SK-N-SH (cell line): Measurements from ENCODE around the gene DTX2.
"Not testable (repeated sequence)": the region's sequence is repeated elsewhere in the genome, so short reads cannot be mapped to it uniquely, and the experiment has no call there.

Experiments used
- EZH2phosphoT487 ChIP-seq: fragments of 200-600 bp; sonication (generic); IDR thresholded peaks from 2 replicates; pipeline ENCODE4 v1.6.1; 2017; ENCODE audit warnings: low read depth, mixed run types, mild to moderate bottlenecking, antibody characterized with exemption, moderate library complexity, borderline replicate concordance
- MXI1 ChIP-seq: IDR thresholded peaks from 2 replicates; pipeline ENCODE4 v1.6.1; 2012; ENCODE audit warnings: mild to moderate bottlenecking, low read depth, low read length, improper control_type of control experiment
- POLR2AphosphoS5 ChIP-seq: IDR thresholded peaks from 2 replicates; pipeline ENCODE4 v1.6.1; 2012; ENCODE audit warnings: low read depth, low read length
- RAD21 ChIP-seq: IDR thresholded peaks from 2 replicates; pipeline ENCODE4 v1.6.1; 2012; ENCODE audit warnings: mild to moderate bottlenecking, low read length
- SMC3 ChIP-seq: IDR thresholded peaks from 2 replicates; pipeline ENCODE4 v1.6.1; 2012; ENCODE audit warnings: low read depth, low read length, improper control_type of control experiment
- TCF12 ChIP-seq: IDR thresholded peaks from 2 replicates; pipeline ENCODE4 v1.4.0; 2012
- TF ChIP-seq, protein P1 (sequence below): fragments of 200-600 bp; sonication (generic); IDR thresholded peaks from 2 replicates; pipeline ENCODE4 v1.6.1; 2017; ENCODE audit warnings: antibody characterized with exemption, mild to moderate bottlenecking, moderate library complexity
- TF ChIP-seq, protein P2 (sequence below): IDR thresholded peaks from 2 replicates; pipeline ENCODE4 v1.4.0; 2012; ENCODE audit warnings: low read depth, borderline replicate concordance

DNA sequence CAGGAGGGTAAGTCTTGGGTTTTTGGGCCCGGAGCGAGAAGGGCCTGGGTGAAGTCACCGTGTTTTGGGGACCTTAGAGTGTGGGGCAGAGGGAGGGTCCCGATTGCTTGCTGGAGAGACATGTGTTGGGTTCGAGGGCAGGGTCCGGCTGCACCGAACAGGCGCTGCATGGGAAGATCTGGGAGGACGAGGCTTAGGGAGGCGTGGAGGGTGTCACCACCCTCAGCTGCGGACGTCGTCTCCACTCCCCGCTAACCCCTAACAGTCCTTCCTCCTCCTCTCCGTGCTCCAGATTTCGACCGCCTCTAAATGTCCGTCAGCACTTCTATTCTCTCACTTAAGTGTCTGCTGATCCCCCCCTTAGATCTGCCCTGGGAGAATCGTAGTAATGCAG, 88.3 kb downstream of the DTX2 start:
- TF ChIP-seq, protein P1, sequence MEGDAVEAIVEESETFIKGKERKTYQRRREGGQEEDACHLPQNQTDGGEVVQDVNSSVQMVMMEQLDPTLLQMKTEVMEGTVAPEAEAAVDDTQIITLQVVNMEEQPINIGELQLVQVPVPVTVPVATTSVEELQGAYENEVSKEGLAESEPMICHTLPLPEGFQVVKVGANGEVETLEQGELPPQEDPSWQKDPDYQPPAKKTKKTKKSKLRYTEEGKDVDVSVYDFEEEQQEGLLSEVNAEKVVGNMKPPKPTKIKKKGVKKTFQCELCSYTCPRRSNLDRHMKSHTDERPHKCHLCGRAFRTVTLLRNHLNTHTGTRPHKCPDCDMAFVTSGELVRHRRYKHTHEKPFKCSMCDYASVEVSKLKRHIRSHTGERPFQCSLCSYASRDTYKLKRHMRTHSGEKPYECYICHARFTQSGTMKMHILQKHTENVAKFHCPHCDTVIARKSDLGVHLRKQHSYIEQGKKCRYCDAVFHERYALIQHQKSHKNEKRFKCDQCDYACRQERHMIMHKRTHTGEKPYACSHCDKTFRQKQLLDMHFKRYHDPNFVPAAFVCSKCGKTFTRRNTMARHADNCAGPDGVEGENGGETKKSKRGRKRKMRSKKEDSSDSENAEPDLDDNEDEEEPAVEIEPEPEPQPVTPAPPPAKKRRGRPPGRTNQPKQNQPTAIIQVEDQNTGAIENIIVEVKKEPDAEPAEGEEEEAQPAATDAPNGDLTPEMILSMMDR = not testable (repeated sequence)
- TF ChIP-seq POLR2AphosphoS5, TCF12, RAD21, MXI1, SMC3, EZH2phosphoT487: not testable (repeated sequence)
- TF ChIP-seq, protein P2, sequence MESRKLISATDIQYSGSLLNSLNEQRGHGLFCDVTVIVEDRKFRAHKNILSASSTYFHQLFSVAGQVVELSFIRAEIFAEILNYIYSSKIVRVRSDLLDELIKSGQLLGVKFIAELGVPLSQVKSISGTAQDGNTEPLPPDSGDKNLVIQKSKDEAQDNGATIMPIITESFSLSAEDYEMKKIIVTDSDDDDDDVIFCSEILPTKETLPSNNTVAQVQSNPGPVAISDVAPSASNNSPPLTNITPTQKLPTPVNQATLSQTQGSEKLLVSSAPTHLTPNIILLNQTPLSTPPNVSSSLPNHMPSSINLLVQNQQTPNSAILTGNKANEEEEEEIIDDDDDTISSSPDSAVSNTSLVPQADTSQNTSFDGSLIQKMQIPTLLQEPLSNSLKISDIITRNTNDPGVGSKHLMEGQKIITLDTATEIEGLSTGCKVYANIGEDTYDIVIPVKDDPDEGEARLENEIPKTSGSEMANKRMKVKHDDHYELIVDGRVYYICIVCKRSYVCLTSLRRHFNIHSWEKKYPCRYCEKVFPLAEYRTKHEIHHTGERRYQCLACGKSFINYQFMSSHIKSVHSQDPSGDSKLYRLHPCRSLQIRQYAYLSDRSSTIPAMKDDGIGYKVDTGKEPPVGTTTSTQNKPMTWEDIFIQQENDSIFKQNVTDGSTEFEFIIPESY = not testable (repeated sequence)
